NCI-H345 (cell line): ENCODE results near the gene DBT.
A peak's percentile ranks its signal among the peaks of the same experiment; 100 is the strongest.
"Not testable (repeated sequence)": the region's sequence is repeated elsewhere in the genome, so short reads cannot be mapped to it uniquely, and the experiment has no call there.

Source experiments
- DNase-seq: peaks from one replicate; lab custom pipeline; 2025; lab: John Stamatoyannopoulos, UW

DBT gene

DNA sequence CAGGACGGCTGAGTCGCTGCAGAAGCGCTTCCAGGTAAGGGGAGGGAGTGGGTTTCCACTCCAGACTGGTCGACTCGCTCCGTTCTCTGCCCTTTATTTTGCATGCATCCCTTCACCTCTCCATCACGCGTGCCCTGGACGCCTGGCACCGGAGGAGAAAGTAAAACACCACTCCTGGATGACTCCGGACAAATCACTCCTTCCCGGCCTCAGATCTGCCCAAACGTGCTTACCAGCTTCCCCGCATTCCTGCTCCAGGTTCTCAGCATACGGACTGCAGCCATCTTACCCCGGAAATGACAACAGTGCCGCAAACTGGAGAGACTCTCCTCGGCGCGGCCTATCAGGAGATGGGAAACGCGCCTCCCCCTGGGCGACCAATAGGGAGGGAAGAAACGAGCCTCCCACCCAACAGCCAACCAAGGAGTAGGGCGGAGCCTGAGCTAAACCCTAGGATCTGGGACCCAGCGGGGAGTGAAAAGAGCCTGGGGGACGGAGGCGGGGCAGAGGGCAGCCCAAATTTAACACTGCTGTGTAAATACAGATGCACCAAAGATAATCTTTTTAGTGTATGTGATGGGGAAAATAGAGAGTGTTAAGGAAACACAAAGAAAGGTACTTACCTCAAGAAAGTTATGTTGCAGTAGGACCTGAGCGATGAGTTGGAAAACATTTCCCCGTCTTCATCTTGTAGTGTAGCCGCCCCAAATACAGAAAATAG lies at the start of gene DBT:
TSS of gene DBT (minus strand) at position 298 of the 721 bp plus-strand sequence. CDS start at position 284, 14 bp downstream.
- DNase-seq, result peak; percentile 96

DNA sequence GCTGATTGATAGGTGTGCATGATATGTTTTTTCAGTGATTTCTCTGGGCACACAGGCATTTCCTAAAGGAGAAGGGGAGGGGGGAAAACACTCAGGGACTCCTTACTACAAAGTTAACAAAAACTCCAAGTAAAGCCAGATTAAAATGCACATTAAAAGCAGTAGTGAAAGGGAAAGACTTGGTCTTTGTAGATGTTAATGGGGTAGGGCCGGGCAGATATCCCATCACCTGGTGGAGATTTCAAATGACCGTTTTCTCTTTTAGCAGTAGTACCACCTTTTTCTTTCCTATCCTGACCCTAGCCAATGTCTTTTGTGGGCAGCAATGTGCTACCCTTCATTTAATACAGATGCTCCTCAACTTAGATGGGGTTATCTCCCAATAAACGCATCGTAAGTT lies 48.9 kb upstream of the DBT start:
- DNase-seq, result no peak

DNA sequence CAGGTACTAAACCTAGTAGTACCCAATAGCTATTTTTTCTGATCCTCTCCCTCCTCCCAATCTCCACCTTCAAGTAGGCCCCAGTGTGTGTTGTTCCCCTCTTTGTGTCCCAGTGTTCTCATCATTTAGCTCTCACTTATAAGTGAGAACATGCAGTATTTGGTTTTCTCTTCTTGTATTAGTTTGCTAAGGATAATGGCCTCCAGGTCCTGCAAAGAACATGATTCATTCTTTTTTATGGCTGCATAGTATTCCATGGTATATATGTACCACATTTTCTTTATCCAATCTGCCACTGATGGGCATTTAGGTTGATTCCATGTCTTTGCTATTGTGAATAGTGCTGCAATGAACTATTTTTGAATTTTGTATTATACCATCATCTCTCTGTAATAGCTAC lies 47.4 kb upstream of the DBT start:
- not testable (repeated sequence) for DNase-seq

DNA sequence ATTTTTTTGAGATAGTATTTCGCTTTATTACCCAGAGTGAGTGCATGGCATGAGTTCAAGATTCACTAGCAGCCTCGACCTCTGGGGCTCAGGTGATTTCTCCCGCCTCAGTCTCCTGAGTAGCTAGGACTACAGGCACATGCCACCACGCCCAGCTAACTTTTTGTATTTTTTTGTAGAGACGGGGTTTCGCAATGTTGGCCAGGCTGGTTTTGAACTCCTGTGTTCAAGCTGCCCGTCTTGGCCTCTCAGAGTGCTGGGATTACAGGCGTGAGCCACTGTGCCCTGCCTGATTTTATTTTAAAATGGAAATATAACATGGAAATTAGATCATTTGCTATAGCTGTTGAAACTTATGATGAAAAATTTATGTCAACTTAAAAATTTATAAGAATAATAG lies 46.5 kb upstream of the DBT start:
- DNase-seq, result no peak

DNA sequence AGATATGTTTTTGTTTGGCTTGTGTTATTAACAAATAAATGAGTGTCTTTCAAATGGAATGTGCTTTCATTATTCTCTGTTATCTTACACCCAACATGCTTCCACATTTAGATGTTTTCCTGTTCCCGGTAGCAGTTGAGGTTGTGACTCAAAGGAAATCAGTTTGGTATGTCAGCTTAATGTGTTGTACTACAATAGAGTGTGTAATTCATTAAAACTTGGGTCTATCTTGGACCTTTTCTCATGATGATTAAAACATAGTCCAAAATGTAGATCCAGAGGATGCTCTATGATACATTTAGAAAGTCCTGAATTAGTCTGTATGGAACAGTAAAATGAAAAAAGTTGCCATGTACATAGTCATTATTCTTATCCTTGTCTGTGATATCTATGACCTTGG lies 43.1 kb upstream of the DBT start:
- no peak for DNase-seq

DNA sequence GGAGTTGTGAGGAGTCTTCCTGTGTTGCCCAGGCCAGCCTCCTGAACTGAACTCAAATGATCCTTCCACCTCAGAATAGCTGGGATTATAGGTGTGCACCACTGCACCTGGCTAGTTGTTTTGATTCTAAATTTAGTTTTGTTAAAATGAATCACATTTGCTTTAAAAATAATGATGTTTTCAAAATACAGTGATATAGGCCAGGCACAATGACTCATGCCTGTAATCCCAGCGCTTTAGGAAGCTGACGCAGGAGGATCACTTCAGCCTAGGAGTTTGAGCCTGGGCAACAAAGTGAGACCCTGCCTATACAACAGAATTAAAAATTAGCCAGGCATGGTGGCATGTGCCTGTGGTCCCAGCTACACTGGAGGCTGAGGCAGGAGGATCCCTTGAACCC lies 40.7 kb upstream of the DBT start:
- DNase-seq, result no peak

DNA sequence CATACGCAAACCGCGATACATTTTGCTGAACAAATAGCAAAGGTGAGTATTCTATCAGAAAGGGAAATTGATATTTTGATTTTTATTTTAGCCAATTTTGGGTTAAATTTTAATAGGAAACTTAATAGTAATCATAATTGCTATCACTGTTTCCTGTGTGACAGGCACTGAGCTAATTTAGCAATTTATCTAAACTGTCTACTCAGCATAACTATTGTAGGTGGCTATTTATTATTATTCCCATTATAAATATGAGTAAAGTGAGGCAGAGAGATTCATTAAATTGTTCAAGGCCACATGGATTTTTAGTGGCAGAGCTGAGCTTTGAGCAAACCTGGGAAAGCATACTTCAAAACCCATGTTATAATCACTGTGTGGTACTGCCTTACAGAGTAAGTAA lies 37.5 kb upstream of the DBT start:
- no peak for DNase-seq

DNA sequence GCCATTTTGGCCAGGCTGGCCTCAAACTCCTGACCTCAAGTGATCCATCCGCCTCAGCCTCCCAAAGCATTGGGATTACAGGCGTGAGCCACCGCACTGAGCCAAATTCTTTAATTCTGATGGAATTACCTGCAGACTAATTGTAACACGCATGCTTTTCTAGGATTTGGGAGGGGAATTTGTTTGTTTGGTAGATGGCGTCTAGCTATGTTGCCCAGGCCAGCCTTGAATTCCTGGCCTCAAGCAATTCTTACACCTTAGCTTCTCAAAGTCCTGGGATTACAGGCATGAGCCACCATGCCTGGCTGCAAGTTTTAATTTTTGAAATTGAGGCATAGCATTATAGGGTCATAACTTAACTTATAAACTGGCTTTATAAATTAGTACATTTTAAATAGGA lies 35.0 kb upstream of the DBT start:
- DNase-seq, result no peak

DNA sequence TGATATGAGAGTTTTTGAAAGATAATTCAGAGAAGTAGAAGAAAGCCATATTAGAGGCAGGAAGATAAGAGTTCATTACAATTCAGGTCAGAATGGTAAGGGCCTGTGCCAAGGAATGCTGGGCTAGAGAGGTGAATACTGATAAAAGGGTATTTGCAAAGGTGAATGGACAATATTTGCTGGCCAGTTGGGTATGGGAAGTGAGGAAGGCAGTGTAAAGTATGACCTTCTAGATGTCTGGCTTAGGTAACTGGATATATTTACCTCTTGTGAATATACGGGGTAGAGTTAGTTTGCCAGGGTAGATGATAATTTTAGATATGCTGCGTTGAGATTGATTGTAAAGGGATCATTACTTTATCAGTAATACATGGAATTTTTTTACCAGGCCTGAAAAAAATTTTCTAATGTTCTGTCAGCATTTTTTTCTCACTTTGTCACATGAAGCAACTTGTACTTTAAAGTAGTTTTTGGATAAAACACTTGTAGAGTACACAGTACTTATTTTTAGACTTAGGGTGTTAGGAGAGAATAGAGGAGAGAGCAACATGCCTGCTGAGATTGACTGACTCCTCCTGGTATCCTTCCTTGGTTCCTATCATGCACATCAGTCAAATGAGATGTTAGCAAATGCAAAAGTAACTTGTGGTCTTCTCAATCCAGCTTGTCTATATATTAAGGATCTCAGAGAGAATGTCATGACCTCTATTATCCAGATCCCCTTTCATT lies 30.5 kb upstream of the DBT start:
- DNase-seq, result no peak

DNA sequence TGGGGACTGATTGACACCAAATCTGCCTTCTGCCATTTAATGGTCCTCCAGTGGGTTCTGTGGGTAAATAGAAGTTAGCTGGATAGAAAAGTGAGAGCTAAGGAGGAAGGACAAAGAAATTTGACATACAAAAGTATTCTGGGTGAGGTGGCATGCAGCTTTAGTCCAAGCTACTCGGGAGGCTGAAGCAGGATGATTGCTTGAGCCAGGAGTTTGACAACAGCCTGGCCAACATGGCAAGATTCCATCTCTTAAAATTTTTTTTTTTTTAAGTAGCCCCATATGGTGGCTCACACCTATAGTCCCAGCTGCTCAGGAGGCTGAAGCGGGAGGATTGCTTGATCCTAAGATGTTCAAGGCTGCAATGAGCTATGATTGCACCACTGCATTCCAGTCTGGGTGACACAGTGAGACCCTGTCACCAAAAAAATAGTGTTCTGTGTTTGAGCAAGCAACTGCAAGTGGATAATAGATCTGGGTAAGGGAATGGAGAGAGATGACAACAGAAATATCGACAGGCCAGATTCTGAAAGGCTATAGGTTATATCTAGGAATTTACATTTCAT lies 29.8 kb upstream of the DBT start:
- DNase-seq, result no peak

DNA sequence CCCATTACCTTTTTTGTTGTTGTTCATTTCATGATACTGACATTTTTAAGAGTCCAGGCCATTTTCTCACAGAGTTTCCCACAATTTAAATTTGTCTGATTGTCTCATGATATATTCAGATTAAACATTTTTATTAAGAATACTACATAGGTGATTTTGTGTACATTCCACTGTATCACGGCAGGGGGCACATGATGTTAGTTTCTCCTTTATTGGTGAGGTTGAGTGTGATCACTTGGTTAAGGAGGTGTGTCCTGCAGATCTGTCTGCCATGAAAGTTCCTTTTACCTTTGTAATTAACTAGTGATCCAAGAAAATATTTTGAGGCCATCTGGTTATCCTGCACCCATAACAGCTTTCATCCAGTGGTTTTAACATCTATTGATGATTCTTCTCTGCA lies 28.2 kb upstream of the DBT start:
- DNase-seq, result no peak

DNA sequence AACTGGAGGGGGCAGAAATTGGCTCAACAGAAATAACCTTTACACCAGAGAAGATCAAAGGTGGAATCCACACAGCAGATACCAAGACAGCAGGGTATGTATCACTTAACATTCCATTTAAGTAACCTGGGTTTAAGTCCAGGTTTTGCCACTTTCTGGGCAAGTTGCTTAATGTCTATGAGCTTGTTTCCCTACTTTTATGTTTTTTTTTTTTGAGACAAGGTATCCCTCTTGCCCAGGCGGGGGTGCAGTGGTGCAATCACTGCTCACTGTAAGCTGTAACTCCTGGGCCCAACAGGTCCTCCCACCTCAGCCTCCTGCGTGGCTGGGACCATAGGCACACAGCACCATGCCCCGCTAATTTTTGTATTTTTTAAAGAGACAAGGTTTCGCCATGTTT lies 18.6 kb upstream of the DBT start:
- no peak for DNase-seq

DNA sequence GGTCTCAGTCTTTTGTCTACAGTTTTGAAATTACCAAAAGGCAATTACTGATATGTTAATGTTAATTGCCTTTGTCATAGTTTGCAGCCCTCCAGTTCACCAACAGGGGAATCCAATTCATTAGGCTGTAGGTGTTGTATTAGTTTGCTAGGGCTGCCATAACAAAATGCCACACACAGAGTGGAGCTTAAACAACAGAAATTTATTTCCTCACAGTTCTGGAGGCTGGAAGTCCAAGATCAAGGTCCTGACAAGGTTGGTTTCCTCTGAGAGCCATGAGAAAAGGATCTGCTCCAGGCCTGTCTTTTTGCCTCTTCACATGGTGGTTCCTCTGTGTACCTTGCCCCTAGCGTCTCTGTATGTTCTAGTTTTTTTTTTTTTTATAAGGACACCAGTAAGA lies 17.6 kb upstream of the DBT start:
- no peak for DNase-seq

DNA sequence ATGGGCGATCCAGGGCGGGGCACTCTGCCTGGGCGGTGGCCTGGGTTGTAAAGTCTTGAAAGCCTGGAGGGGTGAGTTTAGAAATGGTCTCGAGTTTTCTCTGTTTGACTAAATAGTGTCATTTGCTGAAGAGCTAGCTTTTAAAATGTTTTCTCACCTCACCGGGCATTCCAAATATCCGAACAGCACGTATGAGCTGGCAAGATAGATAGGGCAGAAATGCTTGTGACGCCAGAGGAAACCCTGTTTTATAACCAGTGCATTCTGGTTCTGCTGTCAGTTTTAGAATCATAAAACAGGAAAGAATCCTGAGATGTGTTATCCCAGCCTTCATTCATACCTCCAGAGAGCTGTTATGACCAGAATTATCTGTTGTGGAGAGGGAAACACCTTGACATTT lies 17.1 kb upstream of the DBT start:
- DNase-seq, result no peak

DNA sequence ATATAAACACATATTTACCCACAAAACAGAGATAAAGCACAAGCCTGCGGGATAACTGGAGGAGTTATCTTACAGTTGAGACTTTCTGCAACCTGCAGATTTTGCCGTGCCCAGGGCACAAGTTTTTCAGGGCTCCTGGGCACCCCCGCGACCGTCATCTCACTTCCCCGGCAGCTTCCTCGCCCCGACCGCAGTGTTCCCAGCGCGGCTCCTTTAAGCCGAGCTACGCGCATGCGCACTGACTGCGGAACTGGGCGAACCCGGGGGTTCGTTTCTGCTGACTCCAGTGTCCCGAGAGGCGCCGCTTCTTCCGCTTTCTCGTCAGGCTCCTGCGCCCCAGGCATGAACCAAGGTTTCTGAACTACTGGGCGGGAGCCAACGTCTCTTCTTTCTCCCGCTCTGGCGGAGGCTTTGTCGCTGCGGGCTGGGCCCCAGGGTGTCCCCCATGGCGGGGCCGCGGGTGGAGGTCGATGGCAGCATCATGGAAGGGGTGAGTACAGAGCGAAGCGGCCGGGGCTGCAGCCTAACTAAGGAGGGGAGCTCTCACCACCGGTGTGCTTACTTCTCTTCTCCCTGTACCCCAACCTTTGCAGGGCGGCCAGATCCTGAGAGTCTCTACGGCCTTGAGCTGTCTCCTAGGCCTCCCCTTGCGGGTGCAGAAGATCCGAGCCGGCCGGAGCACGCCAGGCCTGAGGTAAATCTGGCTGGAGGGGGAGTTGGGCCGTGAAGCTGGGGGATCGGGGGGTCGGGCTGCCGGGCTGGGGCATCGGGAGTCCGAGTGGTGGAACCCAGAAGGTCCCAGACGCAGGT lies 16.5 kb upstream of the DBT start, which contains the start of gene RTCA:
TSS of gene RTCA (plus strand) at position 286 of the 810 bp plus-strand sequence. CDS start at position 446, 160 bp downstream.
- peak; percentile 95 for DNase-seq

DNA sequence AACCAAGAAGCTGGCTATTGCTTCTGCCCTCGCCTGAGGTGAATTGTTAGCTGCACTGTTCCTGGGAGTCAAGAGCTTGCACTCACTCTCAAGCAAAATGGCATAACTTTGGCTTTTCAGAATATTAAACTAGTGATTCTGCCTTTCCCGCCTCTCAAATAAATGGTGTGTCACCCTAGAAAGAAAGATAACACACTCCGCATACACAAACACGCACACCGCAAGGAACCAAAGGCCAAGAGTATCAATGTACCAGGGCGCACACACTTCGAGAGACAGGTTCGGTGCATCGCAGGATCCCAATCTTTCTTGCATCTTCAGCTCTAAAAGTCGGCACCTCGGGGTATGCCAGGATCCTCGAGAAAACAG lies 15.9 kb upstream of the DBT start:
- DNase-seq, result no peak

DNA sequence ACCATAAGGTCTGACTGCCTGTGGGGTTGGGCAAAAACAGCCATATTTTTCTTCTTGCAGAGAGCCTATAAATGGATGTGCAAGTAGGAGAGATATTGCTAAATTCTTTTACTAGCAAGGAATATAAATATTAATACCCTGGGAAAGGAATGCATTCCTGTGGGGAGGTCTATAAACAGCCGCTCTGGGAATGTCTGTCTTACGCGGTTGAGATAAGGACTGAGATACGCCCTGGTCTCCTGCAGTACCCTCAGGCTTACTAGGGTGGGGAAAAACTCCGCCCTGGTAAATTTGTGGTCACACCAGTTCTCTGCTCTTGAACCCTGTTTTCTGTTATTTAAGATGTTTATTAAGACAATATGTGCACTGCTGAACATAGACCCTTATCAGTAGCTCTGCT lies 14.4 kb upstream of the DBT start:
- DNase-seq, result not testable (repeated sequence)

DNA sequence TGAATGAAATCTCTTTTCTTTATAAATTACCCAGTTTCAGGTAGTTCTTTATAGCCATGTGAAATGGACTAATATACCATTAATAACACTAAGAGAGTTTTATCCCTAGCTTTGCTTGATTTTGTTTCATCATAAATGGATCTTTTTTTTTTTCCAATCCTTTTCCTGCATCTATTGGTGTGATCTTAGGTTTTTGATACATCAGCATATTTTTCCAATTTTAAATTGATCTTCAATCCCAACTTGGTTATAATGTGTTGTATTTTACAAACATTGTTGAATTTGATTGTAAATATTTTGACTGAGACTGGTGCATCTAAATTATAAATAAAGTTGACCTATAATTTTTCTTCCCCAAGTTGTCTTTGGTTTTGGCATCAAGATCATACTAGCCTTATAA lies 12.1 kb upstream of the DBT start:
- no peak for DNase-seq

DNA sequence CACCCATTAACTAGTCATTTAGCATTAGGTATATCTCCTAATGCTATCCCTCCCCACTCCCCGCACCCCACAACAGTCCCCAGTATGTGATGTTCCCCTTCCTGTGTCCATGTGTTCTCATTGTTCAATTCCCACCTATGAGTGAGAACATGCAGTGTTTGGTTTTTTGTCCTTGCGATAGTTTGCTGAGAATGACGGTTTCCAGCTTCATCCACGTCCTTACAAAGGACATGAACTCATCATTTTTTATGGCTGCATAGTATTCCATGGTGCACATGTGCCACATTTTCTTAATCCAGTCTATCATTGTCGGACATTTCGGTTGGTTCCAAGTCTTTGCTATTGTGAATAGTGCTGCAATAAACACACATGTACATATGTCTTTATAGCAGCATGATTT lies 8.8 kb upstream of the DBT start:
- DNase-seq, result not testable (repeated sequence)

DNA sequence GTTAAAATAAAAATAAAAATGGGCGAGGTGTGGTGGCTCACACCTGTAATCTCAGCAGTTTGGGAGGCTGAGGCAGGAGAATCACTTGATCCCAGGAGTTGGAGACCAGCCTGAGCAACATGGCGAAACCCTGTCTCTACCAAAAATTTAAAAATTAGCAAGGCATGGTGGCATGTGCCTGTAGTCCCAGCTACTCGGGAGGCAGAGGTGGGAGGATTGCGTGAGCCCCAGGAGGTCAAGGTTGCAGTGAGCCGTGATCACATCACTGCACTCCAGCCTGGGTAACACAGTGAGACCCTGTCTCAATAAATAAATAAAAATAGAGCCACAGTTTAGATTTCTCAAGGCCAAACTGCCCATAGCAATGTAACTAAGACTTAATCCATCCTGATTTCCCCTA lies 6.6 kb upstream of the DBT start:
- DNase-seq, result not testable (repeated sequence)

DNA sequence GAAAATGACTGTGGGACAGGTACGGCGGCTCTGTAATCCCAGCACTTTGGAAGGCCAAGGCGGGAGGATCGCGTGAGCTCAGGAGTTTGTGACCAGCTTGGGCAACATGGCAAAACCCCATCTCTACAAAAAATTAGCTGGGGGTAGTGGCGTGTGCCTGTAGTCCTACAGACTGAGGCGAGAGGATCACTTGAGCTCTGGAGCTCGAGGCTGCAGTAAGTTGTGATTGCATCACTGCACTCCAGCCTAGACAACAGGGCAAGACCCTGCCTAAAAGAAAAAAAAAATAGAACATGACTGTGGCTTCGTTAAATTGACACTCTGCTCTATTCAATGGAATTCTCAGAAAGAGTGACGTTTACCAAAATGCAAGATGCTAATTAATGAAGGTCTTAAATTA lies 3.9 kb upstream of the DBT start:
- no peak for DNase-seq

DNA sequence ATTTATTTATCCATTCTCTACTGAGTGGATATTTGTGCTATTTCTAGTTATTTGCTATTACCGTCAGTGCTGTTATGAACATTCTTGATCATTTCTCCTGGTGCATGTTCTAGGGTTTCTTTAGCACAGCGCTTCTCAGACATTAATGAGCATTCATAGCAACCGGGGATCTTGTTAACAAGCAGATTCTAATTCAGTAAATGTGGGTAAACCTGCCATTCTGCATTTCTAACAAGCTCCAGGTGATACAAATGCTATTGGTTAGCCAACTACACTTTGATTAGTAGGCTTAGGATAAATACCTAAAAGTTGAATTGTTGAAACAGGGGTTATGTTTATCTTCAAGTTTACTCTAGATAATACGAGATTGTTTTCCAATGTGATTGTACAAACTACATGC lies 3.3 kb upstream of the DBT start:
- no peak for DNase-seq

DNA sequence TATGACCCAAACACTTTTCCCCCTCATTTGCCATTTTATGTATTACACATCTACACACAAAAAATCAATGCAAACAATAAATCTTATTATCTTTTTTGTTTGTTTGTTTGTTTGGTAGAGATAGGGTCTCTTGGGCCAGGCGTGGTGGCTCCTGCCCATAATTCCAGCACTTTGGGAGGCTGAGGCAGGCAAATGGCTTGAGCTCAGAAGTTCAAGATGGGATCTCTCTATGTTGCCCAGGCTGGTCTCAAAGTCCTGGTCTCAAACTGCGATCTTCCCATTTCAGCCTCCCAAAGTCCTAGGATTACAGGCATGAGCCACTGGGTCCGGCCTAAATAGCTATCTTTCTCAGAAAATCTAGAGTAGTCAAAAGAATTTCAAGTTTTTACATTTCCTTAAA lies 1.2 kb upstream of the DBT start:
- DNase-seq, result no peak
